ENCODE results near the gene GLI2. TPM values are rescaled to one million over a fixed set of nuclear protein-coding genes. Genes with fewer than 3 reads are reported as not detected.

GLI2 gene
- total RNA-seq, 3 donors from 2014 or later (not counting 1 experiment from before 2014, with no cell fraction given) = not detected

DNA sequence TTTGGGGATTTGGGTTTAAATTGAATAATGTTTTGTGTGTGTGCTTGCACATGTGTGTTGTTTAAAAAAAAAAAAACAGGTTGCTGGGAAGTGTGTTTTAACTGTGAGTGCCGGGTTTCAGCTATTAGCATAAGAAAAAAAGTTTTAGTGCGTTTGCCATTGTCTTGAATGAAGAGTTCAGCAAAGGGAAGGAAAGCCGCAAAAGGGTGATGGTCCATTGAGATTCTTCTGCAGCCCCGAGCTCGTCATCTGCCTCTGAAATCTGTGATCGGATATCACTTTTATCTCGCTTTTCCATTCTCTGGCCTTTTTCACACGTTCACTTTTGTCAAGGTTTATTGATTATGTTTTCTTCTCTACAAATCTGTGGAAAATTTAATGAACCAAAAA lies 4.7 kb downstream of the GLI2 start:
- Histone ChIP-seq H3K36me3 (ENCODE audit: control insufficient read depth, insufficient read depth, low read length) (no peaks in the 10 kb centered on the region), H3K4me1 (ENCODE audit: control insufficient read depth, insufficient read depth, low read length) (peaks cover 4% of the 10 kb centered on the region), H3K4me3 (ENCODE audit: low read length) (no peak overlapping the region), H3K27me3 (ENCODE audit: control insufficient read depth, insufficient read depth, low read length) (peaks cover 19% of the 10 kb centered on the region), H3K27ac (ENCODE audit: low read length) (no peak overlapping the region), H3K9me3 (ENCODE audit: control insufficient read depth, insufficient read depth, low read length) (no peaks in the 10 kb centered on the region)
- Mint-ChIP-seq H3K27ac (no peak overlapping the region), H3K9me3 (no peaks in the 10 kb centered on the region), H3K27me3 (ENCODE audit: low read depth in 2 of 2) (peaks cover 55 to 64% of the 10 kb centered on the region in 2 donors), H3K4me1 (no peaks in the 10 kb centered on the region), H3K4me3 (no peak overlapping the region), H3K36me3 (no peaks in the 10 kb centered on the region)
- ATAC-seq (no peak), DNase-seq (no peak)
- intact Hi-C loops (cut with micrococcal nuclease) = no loop called here
- 65% methylated on average over 8 of the region's 8 CpGs for WGBS (ENCODE audit: insufficient coverage)
- TF ChIP-seq, protein P1, sequence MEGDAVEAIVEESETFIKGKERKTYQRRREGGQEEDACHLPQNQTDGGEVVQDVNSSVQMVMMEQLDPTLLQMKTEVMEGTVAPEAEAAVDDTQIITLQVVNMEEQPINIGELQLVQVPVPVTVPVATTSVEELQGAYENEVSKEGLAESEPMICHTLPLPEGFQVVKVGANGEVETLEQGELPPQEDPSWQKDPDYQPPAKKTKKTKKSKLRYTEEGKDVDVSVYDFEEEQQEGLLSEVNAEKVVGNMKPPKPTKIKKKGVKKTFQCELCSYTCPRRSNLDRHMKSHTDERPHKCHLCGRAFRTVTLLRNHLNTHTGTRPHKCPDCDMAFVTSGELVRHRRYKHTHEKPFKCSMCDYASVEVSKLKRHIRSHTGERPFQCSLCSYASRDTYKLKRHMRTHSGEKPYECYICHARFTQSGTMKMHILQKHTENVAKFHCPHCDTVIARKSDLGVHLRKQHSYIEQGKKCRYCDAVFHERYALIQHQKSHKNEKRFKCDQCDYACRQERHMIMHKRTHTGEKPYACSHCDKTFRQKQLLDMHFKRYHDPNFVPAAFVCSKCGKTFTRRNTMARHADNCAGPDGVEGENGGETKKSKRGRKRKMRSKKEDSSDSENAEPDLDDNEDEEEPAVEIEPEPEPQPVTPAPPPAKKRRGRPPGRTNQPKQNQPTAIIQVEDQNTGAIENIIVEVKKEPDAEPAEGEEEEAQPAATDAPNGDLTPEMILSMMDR (IDR thresholded peaks at IDR 0.05) = no peak

DNA sequence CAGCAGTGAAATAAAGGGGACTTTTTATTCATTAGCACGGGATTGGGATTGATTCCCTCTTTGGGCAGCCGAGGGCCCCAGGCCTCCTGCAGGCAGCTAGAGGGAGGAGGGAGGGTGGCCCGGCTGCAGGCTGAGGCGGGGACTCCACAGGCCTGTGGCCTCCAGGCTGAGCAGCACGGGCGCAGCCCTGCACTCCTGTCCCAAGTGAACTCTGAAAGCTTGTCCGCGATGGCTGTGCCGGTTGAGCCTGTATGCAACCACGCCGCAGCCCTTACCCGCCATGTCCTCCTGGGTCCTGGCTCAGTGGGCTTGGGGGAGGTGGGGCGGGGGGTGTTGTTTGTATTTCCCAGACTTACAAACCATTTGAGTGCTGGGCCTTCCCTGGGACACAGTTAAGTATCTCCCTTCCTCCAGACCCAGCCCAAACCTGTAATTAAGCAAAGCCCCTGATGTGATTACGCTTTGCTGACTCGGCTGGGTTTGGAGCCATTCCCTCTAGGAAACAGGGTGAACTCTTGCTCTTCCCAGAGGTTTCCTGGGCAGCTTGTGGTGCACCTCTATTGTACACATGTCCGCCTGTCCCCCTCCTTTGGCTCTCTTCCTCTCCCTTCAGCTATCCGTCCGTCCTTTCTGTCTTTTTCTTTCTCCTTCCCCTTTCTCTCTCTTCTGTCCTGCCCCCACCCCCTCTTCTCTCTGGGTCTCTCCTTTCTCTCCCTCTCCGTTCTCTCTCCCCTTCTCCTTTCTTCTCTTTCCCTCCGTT lies 5.3 kb downstream of the GLI2 start:
- TF ChIP-seq, protein P1 (IDR thresholded peaks at IDR 0.05) = no peak
- Histone ChIP-seq H3K27me3 (ENCODE audit: control insufficient read depth, insufficient read depth, low read length) (peaks cover 19% of the 10 kb centered on the region), H3K9me3 (ENCODE audit: control insufficient read depth, insufficient read depth, low read length) (no peaks in the 10 kb centered on the region), H3K27ac (ENCODE audit: low read length) (no peak overlapping the region), H3K4me1 (ENCODE audit: control insufficient read depth, insufficient read depth, low read length) (peaks cover 4% of the 10 kb centered on the region), H3K36me3 (ENCODE audit: control insufficient read depth, insufficient read depth, low read length) (no peaks in the 10 kb centered on the region), H3K4me3 (ENCODE audit: low read length) (no peak overlapping the region)
- Mint-ChIP-seq H3K4me1 (no peaks in the 10 kb centered on the region), H3K4me3 (no peak overlapping the region), H3K27me3 (ENCODE audit: low read depth in 2 of 2) (peaks cover 55 to 64% of the 10 kb centered on the region in 2 donors), H3K9me3 (no peaks in the 10 kb centered on the region), H3K27ac (no peak overlapping the region), H3K36me3 (no peaks in the 10 kb centered on the region)
- 38% methylated on average over 20 of the region's 20 CpGs for WGBS (ENCODE audit: insufficient coverage)
- ATAC-seq (no peak), DNase-seq (no peak)
- intact Hi-C loops (cut with micrococcal nuclease) = no loop called here

DNA sequence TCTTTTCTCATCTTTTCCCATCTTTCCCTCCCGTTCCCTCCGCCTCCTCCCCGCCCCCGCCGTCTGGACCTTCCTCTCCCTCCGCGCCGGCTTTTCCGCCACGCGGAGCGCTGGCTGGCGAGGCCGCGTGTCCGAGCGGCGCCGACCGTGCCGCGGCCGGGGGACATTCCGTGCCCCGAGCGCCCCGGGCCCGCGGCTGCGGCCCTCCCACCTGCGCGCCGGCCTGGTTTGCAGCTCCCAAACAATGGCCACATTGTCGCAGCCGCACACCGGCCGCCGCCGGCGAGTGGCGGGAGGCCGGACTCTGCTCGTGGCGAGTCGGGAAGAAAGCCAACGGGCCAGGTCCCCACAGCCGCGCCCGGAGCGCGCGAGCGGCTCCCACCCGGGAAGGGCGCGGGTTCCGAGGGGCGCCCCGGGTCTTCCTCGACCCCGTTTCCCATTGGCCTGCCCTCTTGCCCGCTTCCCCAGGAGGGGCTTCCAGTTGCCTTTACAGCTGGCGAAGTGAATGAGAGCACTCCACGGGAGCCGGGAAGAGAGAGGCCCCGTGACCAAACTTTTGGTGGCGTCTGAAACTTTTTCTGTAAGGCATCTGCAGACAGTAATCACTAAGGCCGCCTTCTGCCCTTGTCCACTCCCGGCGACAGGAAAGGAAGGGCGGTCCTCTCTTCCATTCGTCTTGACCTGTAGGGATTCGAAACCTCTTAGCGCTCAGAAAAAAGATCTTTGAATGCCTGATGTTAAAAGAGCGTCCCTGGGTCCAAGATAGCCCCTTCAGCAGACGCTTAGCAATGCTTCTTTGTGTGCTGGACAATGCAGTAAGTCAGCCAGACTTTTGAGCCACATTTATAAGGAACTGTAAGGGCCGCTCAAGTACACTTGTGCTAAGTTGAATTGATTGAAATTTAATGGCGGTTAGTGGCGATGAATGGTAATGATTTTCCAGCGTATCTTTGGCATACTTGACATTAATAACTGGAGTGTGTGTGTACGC lies 6.2 kb downstream of the GLI2 start:
- ATAC-seq = no peak
- Histone ChIP-seq H3K27ac (ENCODE audit: low read length) (no peak overlapping the region), H3K4me1 (ENCODE audit: control insufficient read depth, insufficient read depth, low read length) (no peaks in the 10 kb centered on the region), H3K27me3 (ENCODE audit: control insufficient read depth, insufficient read depth, low read length) (peaks cover 16% of the 10 kb centered on the region), H3K36me3 (ENCODE audit: control insufficient read depth, insufficient read depth, low read length) (no peaks in the 10 kb centered on the region), H3K4me3 (ENCODE audit: low read length) (no peak overlapping the region), H3K9me3 (ENCODE audit: control insufficient read depth, insufficient read depth, low read length) (no peaks in the 10 kb centered on the region)
- Mint-ChIP-seq H3K4me3 (no peak overlapping the region), H3K27me3 (ENCODE audit: low read depth in 2 of 2) (peaks cover 52 to 64% of the 10 kb centered on the region in 2 donors), H3K36me3 (no peaks in the 10 kb centered on the region), H3K9me3 (no peaks in the 10 kb centered on the region), H3K4me1 (no peaks in the 10 kb centered on the region), H3K27ac (no peak overlapping the region)
- intact Hi-C loops (cut with micrococcal nuclease) = no loop called here
- no peak for DNase-seq
- WGBS (ENCODE audit: insufficient coverage) = 13% methylated on average over 80 of the region's 81 CpGs
- TF ChIP-seq, protein P1 (IDR thresholded peaks at IDR 0.05) = no peak

Data from natural killer cell (primary cell).